GM19351 (cell line): ENCODE measurements around the gene MTMR10.

ENCODE experiments used
- ATAC-seq: cut with Tn5 transposase; IDR thresholded peaks from one replicate; pipeline ENCODE4 v1.9.1; 2021; ENCODE audit warnings: mild to moderate bottlenecking, moderate library complexity; ENCODE audit not compliant: unreplicated experiment

Gene MTMR10

DNA sequence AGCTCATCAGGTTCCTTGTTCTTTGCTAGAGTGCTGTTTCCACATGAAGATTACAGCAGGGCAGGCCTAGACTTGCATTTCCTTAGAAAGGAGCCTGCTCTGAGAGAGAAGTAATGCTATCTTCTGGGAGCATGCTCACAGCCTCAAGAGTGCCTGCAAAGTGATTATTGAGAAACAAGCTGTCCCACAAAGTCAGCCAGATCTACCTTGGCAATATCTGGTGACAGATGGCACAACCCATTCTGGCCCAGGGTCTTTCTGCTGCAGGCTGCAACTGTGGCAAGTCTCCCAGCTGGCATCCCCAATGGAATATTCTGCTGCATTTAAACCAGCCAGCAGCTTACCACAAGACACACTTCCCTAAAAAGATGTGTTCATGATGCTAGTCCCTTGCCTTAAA is 29.3 kb downstream of the MTMR10 start:
- no peak for ATAC-seq

DNA sequence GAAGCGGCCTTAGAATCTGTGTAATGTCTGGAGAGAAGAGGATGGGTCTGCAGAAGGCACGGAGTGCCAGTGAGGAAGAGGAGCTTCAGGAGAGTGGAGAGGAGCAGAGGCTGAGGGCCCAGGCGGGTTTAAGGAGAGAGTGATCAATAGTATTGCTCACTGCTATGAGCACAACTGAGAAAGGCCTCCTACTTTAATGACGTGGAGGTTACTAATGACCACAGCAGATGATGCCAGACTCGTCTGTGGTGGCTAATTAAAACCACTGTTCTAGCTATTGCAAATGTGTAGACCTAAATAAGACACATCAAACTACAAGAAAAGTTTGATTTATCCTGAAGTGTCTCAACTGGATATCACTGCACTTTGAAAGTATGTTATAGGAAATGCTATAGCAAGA is 33.2 kb downstream of the MTMR10 start:
- ATAC-seq, result no peak

DNA sequence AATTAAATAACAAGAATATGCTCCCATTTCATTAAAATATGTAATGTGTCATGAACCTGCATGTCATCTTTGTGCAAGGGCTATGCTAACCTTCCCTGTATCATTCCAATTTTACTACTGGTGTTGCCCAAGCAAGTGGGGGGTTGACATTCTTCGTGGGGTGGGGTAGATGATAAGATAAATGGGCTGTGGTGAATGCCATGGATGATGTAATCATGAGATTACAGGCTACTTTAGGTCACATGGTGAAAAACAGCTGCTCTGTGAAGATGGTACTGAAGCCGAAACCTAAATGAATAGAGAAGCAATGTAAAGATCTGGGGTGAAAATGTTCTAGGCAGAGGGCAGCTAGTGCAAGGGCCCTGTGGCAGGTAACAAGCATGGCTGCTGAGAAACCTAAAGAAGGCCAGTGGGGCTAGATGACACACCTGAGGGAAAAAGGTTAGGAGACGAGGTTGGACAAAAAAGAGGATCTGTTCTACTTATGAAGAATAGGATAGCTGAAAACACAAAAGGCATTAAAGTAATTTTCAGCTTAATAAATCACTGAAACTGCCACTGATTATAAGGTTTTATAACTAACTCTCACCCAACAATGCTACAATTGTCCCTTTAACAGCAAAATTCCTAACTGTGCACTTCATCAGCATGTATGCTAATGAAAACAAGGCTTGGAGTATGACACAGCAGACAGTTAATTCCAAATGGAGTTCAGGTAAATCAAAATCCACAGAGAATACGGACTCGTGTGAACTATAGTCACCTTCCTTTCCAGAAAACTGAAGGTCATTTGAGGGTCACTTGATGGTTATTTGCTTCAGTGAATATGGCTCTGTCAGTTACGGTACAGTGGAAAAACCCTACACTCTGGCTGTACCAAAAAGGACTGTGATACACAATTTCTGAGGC is 35.0 kb downstream of the MTMR10 start:
- ATAC-seq, result no peak

DNA sequence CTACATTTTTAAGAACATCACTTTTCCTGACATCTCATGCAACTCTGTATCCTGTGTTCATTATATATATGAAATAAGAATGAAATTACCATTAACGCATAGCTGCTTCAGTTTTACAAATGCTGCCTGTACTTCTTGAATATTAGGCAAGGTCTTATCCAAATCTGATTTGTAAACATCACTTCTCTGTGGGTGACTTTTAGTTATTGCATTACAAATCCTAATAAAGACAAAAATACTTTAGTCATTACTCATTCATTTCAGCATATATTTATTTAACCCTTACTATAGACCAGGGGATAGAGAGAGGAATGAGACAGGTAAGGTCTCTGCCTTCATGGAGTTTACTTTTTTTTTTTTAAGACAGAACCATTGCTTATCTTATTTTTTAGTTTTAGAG is 36.8 kb downstream of the MTMR10 start:
- no peak for ATAC-seq

DNA sequence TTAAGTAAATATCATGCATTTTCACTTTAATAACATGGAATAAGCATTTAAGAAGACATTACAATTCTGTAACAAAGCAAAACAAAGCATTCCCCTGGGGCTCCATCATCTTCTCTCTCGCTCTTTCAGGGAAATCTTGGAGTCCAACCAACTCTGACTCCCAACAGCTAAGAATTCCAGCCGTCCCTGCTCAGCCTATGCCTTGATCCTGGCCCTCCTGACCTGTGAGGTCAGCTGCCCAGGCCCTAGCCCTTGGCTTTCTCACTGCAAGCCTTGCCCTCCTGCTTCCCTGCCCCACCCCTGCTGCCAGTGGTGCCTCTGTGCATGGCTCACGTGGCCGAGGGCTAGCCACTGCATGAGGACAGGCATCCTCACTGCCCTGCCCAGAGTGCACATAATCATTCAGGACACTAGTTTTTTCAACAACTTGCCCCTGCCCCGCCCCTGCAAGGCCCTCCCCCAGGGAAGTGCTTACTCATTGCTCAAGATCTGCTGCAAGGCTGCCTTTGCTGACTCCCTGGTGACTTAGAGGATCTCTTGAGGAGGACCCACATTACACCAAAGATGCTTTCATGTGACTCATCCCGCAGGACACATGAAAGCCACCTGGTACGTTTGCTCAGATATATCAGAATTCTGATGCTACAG is 37.6 kb downstream of the MTMR10 start:
- no peak for ATAC-seq

DNA sequence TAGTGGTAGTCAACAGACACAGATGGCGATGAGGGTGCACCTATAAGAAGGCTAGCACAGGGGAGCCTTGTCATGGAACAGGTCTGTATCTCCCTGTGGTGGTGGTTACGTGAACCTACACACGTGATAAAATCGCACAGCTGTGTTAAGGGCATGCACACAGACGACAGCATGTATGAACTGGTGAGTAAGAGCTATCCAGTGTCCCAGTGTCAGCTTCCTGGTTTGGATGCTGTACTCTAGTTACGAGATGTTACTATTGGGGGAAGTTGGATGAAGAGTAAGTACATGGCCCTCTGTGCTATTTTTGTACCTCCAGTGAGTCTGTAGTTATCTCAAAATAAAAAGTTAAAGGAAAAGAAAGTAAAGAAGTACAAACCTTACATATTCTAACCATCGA is 38.2 kb downstream of the MTMR10 start:
- ATAC-seq, result no peak

DNA sequence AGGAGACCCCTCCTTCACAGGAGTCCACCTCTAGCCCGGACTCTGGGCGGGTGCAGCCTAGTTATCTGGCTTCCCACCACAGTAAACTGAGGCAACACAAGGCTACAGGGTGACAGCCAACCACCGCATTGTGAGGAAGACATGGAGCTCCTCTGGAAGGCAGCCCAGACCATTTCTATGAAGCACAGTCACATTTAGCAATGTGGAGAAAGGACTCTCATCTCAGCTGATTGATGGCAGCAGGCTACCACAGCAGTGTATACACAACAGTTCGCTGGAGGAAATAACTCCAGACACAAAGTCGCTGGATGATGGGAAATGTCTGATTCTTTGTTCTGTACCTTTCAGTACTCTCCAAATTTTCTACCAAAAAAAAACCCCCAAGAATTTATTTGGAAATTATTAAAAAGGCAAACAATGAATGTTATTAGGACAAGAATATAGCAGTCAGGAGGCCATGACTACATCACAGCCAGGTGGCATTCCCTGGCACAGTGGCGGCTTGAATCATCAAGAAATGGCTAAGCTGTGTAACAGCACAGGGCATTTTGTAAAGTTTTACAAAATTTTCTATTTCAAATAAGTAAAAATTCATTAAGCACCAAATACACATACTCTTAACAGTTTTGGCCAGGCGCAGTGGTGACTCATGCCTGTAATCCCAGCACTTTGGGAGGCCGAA is 47.6 kb downstream of the MTMR10 start:
- ATAC-seq, result no peak

DNA sequence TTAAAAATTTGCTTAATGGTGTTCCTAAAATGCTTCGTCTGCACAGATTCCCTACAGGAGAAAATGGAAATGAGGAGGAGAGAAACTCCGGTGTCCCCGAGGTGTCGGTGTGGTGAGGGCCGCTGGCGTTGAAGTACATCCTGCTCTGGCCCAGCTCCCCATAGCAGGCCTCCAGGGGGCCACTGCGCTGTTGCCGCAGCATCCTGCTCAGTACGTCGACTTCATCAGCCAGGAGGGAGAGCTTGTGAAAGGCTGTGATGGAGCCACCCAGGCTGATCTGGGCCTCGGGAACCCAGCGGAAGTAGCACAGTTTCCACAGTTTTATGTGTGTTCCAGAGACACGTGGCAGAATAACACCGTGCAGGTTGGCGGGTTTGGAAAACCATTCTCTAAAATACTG is 49.9 kb downstream of the MTMR10 start:
- no peak for ATAC-seq

DNA sequence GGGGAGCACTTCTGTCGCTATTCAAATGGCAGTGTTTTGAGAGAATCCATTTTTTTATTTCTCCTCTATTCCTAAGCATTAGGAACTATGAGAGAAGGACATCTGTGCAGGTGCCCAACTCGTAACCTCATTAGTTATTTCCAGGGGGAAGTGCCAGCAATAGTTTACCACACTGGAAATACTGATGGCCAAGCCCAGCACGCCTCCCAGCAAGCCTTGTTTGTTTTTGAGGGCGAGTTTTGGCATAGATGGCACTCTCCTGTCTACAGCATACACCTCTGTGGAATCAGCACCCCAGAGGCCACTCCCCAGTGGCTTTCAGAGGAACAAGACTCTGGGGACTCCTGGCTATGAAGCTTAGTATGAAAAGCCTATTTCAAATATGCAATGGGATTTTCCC is 51.1 kb downstream of the MTMR10 start:
- ATAC-seq, result no peak

DNA sequence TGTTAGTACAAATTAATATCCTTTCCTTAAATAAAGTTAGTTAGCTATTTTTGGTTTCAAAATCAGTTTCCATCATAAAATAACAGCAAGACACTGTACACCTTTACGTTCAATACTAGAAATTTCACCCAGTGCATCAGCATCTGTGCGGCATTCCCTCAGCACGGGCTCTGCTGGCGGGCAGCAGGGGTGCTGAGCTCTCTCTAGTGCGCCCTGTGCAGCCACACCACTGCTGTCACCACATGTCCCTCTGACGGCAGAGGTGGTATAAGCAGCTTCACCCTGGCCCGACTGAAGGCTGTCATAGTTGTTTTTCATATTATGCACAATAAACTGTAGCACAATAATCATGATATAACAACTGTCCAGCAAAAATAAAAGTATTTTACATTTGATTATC is 52.3 kb downstream of the MTMR10 start:
- no peak for ATAC-seq

DNA sequence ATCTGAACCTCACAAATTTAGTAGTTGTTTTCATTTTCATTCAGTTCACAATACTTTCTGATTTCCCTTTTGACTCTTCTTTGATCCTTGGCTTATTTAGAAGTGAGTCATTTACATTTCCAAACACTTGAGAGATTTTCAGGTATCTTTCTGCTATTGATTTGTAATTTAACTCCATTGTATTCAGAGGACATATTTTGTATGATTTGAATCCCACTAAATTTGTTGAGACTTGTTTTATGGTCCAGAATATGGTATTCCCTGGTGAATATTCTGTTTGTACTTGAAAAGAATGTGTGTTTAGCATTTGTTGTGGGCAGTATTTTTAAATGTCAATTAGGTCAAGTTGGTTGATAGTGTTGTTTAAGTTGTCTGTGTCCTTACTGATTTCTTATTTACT is 58.1 kb downstream of the MTMR10 start:
- no peak for ATAC-seq

DNA sequence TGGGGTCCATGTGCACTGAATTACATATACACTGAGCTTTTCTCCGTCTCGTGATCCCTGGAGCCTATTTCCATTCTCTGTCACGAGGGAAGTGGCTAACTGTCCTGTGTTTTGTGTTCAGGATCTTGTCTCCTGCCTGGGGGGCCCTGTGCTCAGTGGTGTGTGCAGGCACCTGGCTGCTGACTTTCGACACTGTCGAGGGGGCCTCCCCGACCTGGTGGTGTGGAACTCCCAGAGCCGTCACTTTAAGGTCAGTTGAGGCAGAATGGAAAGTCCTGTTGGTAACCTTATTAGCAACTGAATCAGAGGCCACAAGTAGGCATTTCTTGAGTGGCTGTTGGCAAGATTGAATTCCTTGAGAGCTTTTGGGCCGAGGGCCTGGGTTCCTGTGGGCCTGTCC is 61.0 kb downstream of the MTMR10 start:
- ATAC-seq, result no peak

DNA sequence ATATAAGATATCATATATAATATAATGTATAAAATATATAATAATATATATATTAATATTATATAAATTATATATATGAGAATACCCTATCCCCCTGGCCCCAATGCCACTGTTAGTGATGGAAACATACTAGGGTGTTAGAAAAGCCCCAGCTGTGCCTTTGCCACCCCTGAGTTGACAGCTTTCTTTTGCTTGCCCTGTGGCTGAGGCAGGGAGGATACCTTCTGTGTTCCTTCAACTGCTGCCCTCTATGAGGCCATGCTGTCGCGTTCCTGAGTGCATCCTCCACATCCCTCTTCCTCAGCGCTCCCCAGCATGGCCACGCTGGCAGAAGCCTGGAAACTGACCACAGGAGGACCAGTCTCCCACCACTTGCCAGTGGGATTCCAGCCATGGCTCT is 61.4 kb downstream of the MTMR10 start:
- no peak for ATAC-seq

DNA sequence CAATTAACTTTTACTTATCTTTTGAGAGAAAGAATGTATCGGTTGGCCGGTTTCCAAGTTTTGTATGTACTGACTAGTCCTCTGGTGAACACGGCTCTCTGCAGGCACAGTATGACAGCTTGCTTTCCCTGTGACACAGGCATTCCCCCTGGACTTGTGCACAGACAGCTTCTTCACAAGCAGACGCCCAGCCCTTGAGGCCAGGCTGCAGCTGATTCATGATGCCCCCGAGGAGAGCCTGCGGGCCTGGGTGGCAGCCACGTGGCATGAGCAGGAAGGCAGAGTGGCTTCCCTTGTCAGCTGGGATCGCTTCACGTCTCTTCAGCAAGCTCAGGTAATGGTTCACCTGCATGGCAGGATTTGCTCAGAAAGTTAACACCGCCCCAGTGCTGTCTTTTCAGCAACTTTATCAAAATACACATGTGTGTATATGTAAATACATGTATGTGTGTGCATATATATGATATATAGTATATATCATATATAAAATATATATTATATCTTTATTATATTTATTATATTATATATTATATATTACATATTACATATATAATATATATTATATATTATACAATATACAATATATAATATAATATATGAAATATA is 62.3 kb downstream of the MTMR10 start:
- no peak for ATAC-seq

DNA sequence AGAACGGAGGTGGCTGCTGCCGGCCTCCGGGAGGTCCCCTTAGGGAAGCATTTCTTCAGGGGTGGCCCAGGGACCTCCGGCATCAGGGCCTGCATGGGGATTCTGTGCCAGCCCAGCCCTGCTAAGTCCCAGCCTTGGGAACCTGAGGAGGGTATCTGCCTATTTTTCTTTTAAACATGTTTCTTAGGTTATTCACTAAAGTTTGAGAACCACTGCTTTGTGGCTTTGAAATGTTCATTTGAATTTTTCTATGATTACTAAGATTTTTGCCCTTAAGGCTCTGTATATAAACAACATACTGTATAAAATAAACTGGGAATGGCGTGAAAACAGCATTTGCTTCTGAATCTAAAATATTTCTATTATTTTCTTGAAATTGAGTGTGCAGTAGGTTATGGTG is 63.4 kb downstream of the MTMR10 start:
- no peak for ATAC-seq

DNA sequence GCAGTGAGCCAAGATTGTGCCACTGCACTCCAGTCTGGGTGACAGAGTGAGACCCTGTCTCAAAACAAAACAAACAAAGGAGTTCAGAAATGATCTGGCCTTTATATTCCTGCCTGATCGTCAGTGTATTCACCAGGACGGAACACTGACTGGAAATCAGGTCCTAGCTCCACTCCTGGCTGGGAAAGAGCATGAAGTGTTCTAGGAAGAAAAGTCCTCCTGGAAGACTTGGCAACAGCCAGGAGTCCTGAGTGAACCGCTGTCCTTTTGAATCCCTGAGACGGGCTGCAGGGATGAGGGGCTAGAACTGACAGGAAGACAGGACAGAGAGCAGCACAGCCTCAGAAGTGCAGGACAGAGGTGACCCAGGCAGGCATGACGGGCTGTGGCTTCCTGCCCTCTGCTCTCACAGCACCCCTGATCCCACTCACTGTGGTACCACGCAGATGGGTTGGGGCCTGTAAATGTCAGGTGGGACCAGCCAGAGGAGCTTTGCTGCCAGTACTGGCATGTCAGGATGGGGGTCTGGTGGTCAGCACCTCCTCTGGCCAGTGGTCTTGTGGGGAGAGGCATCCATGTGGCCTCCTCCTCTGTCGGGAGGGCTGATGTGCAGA is 64.2 kb downstream of the MTMR10 start:
- no peak for ATAC-seq

DNA sequence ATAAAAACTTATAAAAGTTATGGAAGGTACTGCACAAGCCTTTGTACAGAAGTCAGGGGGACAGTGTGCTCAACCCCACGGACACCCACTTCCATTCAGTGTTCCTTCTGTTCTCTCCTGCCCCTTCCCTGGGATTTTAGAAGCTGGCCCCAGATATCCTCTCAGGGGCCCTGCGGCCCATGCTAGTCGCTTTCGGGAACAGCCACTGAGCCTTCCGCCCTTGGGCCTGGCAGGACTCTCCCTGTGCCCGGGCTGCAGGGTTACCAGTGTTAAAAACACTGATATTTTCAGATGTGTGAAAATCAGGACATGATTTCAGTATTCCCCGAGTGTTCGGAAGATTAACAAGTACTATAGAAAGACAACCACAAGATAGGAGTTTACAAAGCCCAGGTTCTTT is 65.3 kb downstream of the MTMR10 start:
- no peak for ATAC-seq

DNA sequence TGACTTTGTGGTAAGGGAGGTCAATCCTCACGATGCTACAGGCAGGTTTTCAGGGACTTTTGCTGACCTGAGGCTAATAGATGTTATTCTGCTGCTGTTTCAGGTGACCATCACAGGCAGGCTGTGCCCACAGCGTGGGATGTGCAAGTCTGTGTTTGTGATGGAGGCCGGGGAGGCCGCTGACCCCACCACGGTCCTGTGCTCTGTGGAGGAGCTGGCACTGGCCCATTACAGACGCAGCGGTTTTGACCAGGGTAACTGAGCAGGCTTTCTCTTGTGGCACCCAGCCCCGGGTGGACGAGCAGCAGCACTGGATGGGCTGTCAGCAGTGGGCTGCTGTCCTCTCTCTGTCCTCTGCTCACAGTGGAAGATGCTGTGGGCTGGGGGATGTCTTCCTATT is 65.7 kb downstream of the MTMR10 start:
- ATAC-seq, result no peak

DNA sequence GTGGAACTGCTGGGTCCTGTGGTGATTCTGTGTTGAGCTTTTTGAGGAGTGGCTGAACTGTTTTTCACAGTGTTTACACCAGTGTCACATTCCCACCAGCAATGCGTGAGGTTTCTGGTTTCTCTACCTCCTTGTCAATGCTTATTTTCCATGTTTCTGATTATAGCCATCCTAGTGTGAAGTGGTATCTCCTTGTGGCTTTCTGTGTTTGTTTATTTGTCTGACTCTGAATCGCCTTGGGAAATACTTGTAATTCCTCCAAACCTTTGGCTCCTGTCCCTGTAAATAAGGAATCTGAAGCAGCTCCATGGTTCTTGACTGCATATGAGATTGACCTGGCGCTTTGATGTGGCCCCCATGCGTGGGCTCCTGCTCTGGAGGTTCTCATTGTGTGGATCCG is 67.1 kb downstream of the MTMR10 start:
- ATAC-seq, result no peak

DNA sequence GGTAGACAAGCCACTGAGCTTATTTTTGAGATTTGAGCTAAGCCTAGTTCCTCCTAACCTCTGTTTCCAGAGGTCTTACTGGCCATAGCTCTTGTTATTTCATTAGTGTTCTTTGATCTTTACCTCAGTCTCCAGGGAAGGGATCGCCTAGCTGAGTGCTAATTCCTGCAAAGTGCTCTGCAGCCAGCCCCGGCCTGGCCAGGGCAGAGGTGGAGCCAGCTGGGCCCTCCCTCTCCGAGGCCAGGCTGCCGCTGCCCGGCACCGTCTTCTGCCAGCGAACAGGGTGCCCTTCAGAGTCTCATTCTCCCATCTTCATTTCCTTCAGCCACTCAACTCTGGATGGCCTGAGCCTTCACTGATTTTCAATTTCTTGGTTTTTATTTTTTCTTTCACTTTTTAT is 68.0 kb downstream of the MTMR10 start:
- no peak for ATAC-seq
